Measurements from ENCODE around the gene MRPS21. TPM values are rescaled to one million over a fixed set of nuclear protein-coding genes. Genes with fewer than 3 reads are reported as not detected.

Gene MRPS21
- total RNA-seq, result 10 to 100 TPM; 67.2 to 68.2 TPM

DNA sequence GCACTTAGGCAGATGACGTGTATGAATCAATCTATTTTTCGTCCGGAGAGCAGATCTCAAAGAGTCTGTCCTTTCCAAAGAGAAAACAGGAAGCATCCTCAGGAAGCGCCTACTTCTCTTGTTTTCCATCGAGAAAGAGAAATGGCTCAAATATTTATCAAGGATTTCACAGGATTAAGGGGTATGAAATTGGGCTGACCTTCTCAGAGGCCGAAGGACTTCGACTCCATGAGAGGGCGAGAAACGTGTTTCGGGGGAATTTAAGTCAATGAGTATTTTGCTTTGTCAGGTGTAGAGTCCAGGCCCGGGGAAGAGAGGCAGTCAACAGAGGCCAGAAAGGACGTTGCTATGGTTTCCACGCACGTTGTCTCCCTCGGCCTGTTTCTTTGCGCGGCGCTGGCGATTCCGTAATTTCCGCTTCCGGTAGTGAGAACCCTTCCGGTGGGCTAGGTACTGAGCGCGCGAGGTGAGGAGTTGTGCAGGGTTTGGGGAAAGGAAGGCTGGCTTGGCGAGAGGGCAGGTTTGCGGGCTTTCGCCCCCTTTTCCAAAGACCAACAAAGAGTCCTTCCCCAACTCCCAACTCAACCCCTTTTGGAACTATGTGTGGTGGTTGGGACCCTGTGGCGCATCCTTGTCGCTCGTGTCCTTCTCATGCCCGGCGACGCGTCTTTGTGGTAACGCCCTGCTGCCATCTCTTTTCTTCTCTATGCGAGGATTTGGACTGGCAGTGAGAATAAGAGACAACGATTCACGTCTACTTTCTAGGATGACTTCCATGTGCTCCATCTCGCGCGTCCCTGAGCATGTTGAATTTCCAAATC, at the start of gene MRPS21:
MRPS21 (plus strand) TSS at position 429 of the 821 bp plus-strand sequence. CDS start 506 bp downstream, outside the sequence.
- Mint-ChIP-seq H3K36me3 (ENCODE audit: low read depth) (peaks cover 28% of the 10 kb centered on the region), H3K4me3 (peak within 1 kb of the TSS; percentile 88), H3K4me1 (peaks cover 35% of the 10 kb centered on the region), H3K9me3 (no peaks in the 10 kb centered on the region), H3K27ac (peak within 1 kb of the TSS; percentile 79), H3K27me3 (no peaks in the 10 kb centered on the region)
- peak; percentile 90 for DNase-seq
- ChIA-PET CTCF (no interaction called here), POLR2A (no interaction called here)

DNA sequence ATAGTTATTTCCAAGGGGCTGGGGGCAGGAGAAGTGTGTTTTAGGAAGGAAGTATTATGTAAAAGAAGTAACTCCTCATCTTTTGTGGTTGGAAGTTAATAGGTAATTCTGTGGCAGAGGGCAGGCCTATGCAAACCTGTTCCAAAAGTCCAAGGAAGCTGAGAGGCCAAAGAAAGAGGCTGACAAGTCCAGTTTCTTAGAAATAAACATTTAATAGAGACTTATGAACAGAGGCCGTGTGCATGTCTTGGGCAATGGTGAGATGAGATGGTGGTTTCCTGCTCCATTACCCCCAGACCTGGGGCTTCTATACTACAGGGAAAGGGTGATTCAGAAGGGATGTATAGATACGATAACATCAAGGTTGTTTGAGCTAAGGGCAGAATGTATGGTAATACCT, 43.7 kb upstream of the MRPS21 start:
- H3K36me3 Mint-ChIP-seq (ENCODE audit: low read depth), result no peaks in the 10 kb centered on the region
- H3K4me1 Mint-ChIP-seq, result peaks cover 3% of the 10 kb centered on the region
- ChIA-PET POLR2A (interaction anchor here (1.2 to 1.6 kb wide), 4 partner anchors 8 to 19 kb away, joined by 3 to 4 read pairs (median 4); partner anchors contain the start of gene APH1A), CTCF (no interaction called here)
- DNase-seq, result no peak
- no peak overlapping the region for H3K4me3 Mint-ChIP-seq
- no peak overlapping the region for H3K27ac Mint-ChIP-seq
- H3K27me3 Mint-ChIP-seq, result peaks cover 9% of the 10 kb centered on the region
- H3K9me3 Mint-ChIP-seq, result no peaks in the 10 kb centered on the region

DNA sequence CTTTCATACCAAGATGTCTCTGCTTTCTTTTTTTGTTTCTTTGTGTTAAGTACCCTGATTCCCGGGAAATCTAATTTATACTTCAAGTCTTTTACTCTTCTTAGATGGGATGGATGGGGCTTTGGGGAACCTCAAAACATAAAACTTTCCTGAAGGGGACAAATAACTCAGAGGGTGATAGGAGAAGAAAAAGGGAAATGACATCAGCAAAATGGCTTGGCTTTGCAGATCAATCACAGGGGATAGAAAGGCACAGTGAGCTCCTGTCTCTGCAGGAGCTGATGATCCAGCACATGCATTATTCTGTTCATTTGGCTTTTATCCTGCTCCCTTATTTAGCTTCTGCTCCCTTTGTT, 37.5 kb upstream of the MRPS21 start:
- Mint-ChIP-seq H3K27me3 (peaks cover 51% of the 10 kb centered on the region), H3K36me3 (ENCODE audit: low read depth) (no peaks in the 10 kb centered on the region), H3K4me3 (peak overlapping the region; percentile 24), H3K27ac (no peak overlapping the region), H3K4me1 (peaks cover 19% of the 10 kb centered on the region), H3K9me3 (no peaks in the 10 kb centered on the region)
- ChIA-PET POLR2A (interaction anchor here (0.6 to 1.8 kb wide), 10 partner anchors 9 to 306 kb away, joined by 3 to 10 read pairs (median 4); partner anchors contain the start of genes APH1A, C1orf54 and RPRD2), CTCF (interaction anchor here (0.7 to 5.6 kb wide), 32 partner anchors 8 to 739 kb away, joined by 3 to 63 read pairs (median 4); partner anchors contain the start of genes APH1A, CIART, FALEC and RPRD2)
- no peak for DNase-seq

DNA sequence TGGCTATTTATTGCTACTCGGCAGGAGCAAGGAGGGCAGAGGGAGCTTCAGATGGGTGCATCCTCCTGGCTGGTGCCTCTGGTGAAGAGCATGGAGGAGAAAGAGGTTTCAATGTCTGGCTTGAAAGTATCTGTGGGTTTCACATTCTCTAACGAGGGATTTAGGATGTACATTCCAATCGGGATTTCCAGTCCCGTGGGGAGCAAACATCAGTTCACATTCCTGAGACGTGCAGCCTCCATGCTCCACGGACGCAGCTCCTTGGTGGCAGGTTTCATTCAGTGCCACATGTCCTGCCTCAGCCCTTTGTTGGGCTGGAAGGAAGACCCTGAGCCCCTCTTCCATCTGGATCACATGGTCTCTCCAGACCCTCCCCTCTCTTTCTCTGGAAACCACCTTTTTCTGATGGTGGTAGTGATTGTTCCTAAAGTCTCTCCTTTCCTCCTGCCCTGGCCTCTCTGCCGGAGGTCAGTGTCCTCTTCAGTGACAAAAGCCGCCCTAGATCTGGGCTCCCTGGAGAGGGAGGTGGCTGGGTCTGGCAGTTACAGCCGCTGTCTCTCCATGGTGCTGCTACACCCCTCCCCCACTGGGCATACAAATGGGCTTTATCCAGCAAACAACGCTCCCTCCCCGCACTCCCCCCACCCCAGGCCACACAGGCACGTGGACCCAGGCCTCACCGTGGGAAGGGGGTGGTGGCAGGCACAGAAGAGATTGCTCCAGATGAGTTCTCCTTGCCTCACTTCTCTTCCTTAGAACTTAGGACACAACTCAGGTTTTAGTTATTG, 36.9 kb upstream of the MRPS21 start:
- POLR2A ChIA-PET, result interaction anchor here (0.9 to 1.8 kb wide), 13 partner anchors 9 to 305 kb away, joined by 3 to 10 read pairs (median 4); partner anchors contain the start of genes ANP32E, APH1A, C1orf54 and RPRD2
- peaks cover 51% of the 10 kb centered on the region for H3K27me3 Mint-ChIP-seq
- H3K4me3 Mint-ChIP-seq, result no peak overlapping the region

DNA sequence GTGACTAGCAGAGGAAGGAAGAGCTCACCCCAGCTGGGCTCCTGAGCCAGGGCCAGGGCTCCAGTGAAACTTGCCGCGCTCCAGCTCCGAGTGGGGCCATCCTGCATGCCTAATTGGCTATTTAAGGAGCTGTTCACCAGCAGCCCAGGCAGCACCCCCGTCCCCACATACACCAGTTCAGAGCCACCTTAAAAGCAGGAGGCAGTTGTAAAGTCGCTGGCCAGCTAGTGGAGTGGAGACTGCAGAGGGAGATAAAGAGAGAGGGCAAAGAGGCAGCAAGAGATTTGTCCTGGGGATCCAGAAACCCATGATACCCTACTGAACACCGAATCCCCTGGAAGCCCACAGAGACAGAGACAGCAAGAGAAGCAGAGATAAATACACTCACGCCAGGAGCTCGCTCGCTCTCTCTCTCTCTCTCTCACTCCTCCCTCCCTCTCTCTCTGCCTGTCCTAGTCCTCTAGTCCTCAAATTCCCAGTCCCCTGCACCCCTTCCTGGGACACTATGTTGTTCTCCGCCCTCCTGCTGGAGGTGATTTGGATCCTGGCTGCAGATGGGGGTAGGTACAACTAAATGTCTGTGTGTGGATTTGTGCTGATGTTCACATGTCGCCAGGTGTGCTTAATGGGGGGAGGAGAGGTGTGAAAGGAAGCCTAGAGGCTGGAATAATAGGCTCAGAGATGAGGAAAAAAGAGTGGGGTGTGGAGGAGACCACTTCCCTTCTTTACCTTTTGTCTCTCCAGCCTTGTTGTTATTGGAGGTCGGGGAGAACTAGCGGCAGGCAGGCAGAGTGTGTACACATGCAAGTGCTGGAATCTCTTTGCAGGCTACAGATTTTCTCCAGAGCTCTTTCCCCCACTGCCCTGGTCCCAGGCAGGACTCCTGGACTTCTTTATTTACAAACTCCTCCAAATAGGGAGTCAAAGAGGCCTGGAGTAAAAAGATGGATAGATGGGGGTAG, 35.8 kb upstream of the MRPS21 start, which contains the start of gene CA14:
CA14 (plus strand) TSS at position 151 of the 962 bp plus-strand sequence; CDS start at position 506, 355 bp downstream.
- no peak for DNase-seq
- H3K4me1 Mint-ChIP-seq, result peaks cover 19% of the 10 kb centered on the region
- no peaks in the 10 kb centered on the region for H3K9me3 Mint-ChIP-seq
- no peak within 1 kb of the TSS for H3K4me3 Mint-ChIP-seq
- ChIA-PET POLR2A (interaction anchor here (0.6 to 1.4 kb wide), 6 partner anchors 8 to 727 kb away, joined by 3 to 7 read pairs (median 3); partner anchors contain the start of genes ANP32E, APH1A and RPRD2), CTCF (interaction anchor here (5.6 kb wide), 1 partner anchor 22 kb away, joined by 63 read pairs; the partner anchor contains the start of gene CIART)
- H3K36me3 Mint-ChIP-seq (ENCODE audit: low read depth), result no peaks in the 10 kb centered on the region
- H3K27me3 Mint-ChIP-seq, result peaks cover 51% of the 10 kb centered on the region
- no peak within 1 kb of the TSS for H3K27ac Mint-ChIP-seq

More for the DNA sequence above, 36.9 kb upstream of the MRPS21 start:
- Mint-ChIP-seq H3K9me3 (no peaks in the 10 kb centered on the region), H3K36me3 (ENCODE audit: low read depth) (no peaks in the 10 kb centered on the region), H3K4me1 (peaks cover 19% of the 10 kb centered on the region), H3K27ac (no peak overlapping the region)
- CTCF ChIA-PET, result interaction anchor here (0.7 to 5.6 kb wide), 29 partner anchors 7 to 348 kb away, joined by 3 to 63 read pairs (median 4); partner anchors contain the start of genes APH1A, CIART, FALEC and RPRD2
- no peak for DNase-seq

DNA sequence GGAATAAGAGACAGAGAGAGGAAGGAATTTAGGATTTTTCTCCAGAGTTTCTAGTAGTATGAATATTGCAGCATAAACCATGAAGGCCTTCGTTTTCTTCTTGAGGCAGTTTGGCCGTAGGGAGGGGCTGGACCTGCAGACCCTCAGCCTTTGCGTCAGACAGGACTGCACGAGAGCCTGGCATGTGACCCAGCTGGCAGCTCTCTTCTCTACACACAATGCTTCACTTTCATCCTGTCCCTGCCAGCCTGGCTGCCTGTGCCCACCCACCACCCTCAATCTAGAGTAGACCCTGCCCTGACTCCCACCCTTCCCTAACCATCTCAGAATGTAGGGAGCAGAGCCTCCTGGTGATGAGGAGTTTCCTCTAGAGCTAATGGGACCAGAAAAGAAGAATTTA, 34.4 kb upstream of the MRPS21 start:
- Mint-ChIP-seq H3K4me3 (no peak overlapping the region), H3K27me3 (peaks cover 46% of the 10 kb centered on the region), H3K36me3 (ENCODE audit: low read depth) (no peaks in the 10 kb centered on the region), H3K27ac (no peak overlapping the region), H3K9me3 (no peaks in the 10 kb centered on the region), H3K4me1 (peaks cover 19% of the 10 kb centered on the region)
- ChIA-PET POLR2A (interaction anchor here (1.0 to 1.3 kb wide), 3 partner anchors 9 to 22 kb away, joined by 3 to 4 read pairs (median 4); partner anchors contain the start of gene APH1A), CTCF (no interaction called here)
- DNase-seq, result no peak

DNA sequence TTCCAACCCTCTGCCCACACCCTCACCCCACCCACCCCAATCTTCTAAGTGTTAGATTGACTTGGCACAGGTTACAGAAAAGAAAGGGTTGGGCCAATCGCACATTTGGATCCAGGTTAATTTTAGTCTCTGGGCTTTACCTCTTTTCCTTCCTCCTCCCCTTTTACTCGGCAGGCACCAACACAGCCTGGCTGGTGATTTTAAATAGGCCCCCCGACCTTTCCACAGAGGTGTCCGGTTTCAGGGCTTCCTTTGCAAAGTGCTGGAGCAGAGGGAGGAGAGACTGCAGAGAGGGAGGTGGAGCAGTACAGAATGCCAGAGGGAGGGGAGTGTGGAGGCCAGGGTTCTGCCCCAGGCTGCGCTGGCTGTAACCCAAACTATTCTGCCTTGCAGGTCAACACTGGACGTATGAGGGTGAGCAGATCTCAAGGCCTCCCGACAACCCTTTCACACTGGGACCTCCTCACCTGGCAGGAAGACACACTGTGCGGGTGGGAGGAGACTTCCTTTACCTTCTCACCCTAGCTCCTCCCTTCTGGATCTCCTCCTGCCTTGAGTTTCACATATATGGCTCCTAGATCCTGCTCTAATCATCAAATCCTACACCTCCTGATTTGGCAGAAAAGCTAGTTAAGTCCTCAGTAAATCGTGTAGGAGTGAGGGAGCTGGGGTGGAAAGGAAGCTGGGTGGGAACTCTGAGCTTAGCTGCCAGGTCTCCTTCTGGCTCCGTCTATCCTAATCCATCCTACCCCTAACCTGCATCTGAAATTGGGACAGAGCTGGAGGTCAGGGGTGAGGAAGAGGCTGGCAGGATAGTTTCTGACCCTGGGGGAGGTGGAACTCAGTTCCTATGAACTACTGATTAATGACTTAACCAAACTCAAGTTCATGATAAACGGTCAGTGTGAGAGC, 33.6 kb upstream of the MRPS21 start:
- Mint-ChIP-seq H3K36me3 (ENCODE audit: low read depth) (peaks cover 4% of the 10 kb centered on the region), H3K4me3 (no peak overlapping the region), H3K27ac (no peak overlapping the region), H3K27me3 (peaks cover 46% of the 10 kb centered on the region), H3K9me3 (no peaks in the 10 kb centered on the region), H3K4me1 (peaks cover 19% of the 10 kb centered on the region)
- ChIA-PET CTCF (interaction anchor here (1.2 kb wide), 1 partner anchor 12 kb away, joined by 3 read pairs; no protein-coding TSS in a partner anchor), POLR2A (interaction anchor here (0.9 to 2.3 kb wide), 4 partner anchors 9 to 23 kb away, joined by 3 to 6 read pairs (median 4); partner anchors contain the start of gene APH1A)
- DNase-seq, result no peak

DNA sequence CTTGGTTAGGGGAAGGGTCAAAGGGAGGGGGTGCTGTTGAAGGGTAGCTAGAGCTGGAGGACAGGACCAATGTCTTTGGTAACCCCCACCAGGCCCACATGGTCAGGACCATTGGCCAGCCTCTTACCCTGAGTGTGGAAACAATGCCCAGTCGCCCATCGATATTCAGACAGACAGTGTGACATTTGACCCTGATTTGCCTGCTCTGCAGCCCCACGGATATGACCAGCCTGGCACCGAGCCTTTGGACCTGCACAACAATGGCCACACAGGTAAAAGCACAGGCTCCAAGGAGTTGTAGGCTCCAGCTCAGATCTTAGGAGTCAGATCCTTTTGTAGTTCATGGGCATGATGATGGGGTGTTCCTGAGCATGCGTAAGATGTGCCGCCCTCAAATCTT, 32.3 kb upstream of the MRPS21 start:
- H3K36me3 Mint-ChIP-seq (ENCODE audit: low read depth), result peaks cover 18% of the 10 kb centered on the region
- peaks cover 41% of the 10 kb centered on the region for H3K27me3 Mint-ChIP-seq
- no peak overlapping the region for H3K4me3 Mint-ChIP-seq
- ChIA-PET POLR2A (interaction anchor here (1.2 to 2.3 kb wide), 4 partner anchors 11 to 26 kb away, joined by 3 to 6 read pairs (median 4); partner anchors contain the start of gene C1orf54), CTCF (interaction anchor here (1.2 kb wide), 1 partner anchor 13 kb away, joined by 3 read pairs; no protein-coding TSS in a partner anchor)
- H3K9me3 Mint-ChIP-seq, result no peaks in the 10 kb centered on the region
- peaks cover 18% of the 10 kb centered on the region for H3K4me1 Mint-ChIP-seq
- no peak overlapping the region for H3K27ac Mint-ChIP-seq
- DNase-seq, result no peak

DNA sequence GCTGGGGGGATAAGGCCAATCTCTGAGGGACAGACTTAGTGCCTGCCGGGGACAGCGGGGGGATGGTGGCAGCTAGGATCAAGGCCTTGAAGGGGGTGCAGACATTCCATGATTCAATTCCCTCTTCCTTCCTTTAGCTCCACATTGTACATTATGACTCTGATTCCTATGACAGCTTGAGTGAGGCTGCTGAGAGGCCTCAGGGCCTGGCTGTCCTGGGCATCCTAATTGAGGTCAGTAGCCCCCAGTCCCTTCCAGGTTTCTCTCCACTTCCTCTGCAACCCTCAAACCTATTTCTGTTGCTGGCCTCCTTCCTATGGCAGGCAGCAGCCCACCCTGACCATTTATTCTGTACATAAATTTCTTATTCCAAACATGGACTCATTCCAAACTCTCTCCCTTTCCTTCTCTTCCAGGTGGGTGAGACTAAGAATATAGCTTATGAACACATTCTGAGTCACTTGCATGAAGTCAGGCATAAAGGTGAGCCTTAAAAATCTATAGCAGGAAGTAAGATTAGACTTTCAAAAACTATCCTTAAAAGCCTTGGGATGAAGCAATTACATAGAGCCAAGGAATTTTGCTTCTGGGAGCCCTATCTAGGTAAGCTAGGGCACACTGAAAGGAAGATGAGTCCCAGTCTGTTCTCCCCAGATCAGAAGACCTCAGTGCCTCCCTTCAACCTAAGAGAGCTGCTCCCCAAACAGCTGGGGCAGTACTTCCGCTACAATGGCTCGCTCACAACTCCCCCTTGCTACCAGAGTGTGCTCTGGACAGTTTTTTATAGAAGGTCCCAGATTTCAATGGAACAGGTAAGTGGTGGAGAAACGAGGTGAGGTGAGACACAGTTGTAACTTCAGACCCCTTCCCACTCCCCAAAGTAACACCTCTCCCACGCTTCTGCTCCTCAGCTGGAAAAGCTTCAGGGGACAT, 31.0 kb upstream of the MRPS21 start:
- ChIA-PET POLR2A (interaction anchor here (0.5 to 2.3 kb wide), 8 partner anchors 10 to 307 kb away, joined by 3 to 6 read pairs (median 3); partner anchors contain the start of gene C1orf54), CTCF (interaction anchor here (0.5 to 1.3 kb wide), 3 partner anchors 11 to 837 kb away, joined by 3 to 4 read pairs (median 4); no protein-coding TSS in a partner anchor)
- H3K4me1 Mint-ChIP-seq, result peaks cover 23% of the 10 kb centered on the region
- H3K27ac Mint-ChIP-seq, result no peak overlapping the region
- peaks cover 28% of the 10 kb centered on the region for H3K27me3 Mint-ChIP-seq
- no peaks in the 10 kb centered on the region for H3K9me3 Mint-ChIP-seq
- peaks cover 31% of the 10 kb centered on the region for H3K36me3 Mint-ChIP-seq (ENCODE audit: low read depth)
- no peak overlapping the region for H3K4me3 Mint-ChIP-seq
- DNase-seq, result no peak

DNA sequence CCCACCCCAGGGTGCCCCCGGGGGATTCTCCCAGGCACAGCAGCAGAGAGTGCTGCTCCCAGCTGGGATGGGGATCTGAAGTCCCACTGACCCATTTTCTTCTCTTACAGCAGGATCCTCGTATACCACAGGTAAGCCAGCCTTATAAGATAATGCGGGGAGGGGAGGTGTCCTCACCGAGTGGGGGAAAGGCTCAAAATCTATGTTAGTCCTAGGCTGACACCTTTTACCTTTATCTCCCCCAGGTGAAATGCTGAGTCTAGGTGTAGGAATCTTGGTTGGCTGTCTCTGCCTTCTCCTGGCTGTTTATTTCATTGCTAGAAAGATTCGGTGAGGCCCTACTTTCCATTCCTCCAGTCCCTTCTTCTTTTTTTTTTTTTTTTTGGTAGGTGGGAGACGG, 30.1 kb upstream of the MRPS21 start:
- DNase-seq, result no peak
- no peaks in the 10 kb centered on the region for H3K9me3 Mint-ChIP-seq
- CTCF ChIA-PET, result interaction anchor here (0.7 to 1.3 kb wide), 3 partner anchors 8 to 276 kb away, joined by 3 to 4 read pairs (median 4); no protein-coding TSS in a partner anchor
- H3K27ac Mint-ChIP-seq, result no peak overlapping the region
- H3K4me1 Mint-ChIP-seq, result peaks cover 27% of the 10 kb centered on the region
- peaks cover 39% of the 10 kb centered on the region for H3K36me3 Mint-ChIP-seq (ENCODE audit: low read depth)
- H3K27me3 Mint-ChIP-seq, result peaks cover 19% of the 10 kb centered on the region
- H3K4me3 Mint-ChIP-seq, result no peak overlapping the region
- POLR2A ChIA-PET, result interaction anchor here (0.7 to 0.8 kb wide), 2 partner anchors 9 to 59 kb away, joined by 3 read pairs; partner anchors contain the start of gene C1orf54

All from activated CD4-positive, alpha-beta memory T cell treated with anti-CD3 and anti-CD28 coated beads, Interleukin-2, amount 10 ng/mL, durations not matched to agents 7 days and 5 days (primary cell).